ENCODE data around the gene GRIA3. TPM values are rescaled to one million over a fixed set of nuclear protein-coding genes. Genes with fewer than 3 reads are reported as not detected.

GRIA3 gene
- total RNA-seq, 2 donors from 2014 or later: 0.17 to 0.85 TPM

- Histone ChIP-seq H3K27me3 (no peaks in the 10 kb centered on the region), H3K9ac (ENCODE audit: low read depth in 2 of 2, low read length in 2 of 2) (no peak overlapping the region), H3K4me1 (no peaks in the 10 kb centered on the region), H3K36me3 (no peaks in the 10 kb centered on the region), H3K9me3 (no peaks in the 10 kb centered on the region), H3K4me3 (no peak overlapping the region), H3K27ac (no peak overlapping the region)
- TF ChIP-seq CTCF (IDR thresholded peaks at IDR 0.05): no peak
- intact Hi-C loops (cut with DNase I): no loop called here
- no peak for DNase-seq
Measured at GRCh38 chrX:123308658-123309057, 124.6 kb downstream of the GRIA3 start.

GRCh38 chrX:123310112-123310511, 126.0 kb downstream of the GRIA3 start:
- Histone ChIP-seq H3K4me1 (no peaks in the 10 kb centered on the region), H3K27me3 (no peaks in the 10 kb centered on the region), H3K9me3 (no peaks in the 10 kb centered on the region), H3K27ac (no peak overlapping the region), H3K36me3 (no peaks in the 10 kb centered on the region), H3K9ac (ENCODE audit: low read depth in 2 of 2, low read length in 2 of 2) (no peak overlapping the region), H3K4me3 (no peak overlapping the region)
- intact Hi-C loops (cut with DNase I): no loop called here
- no peak for DNase-seq
- no peak for TF ChIP-seq CTCF (IDR thresholded peaks at IDR 0.05)

GRCh38 chrX:123311486-123311885, 127.4 kb downstream of the GRIA3 start:
- intact Hi-C loops (cut with DNase I): no loop called here
- Histone ChIP-seq H3K9ac (ENCODE audit: low read depth in 2 of 2, low read length in 2 of 2) (no peak overlapping the region), H3K27me3 (no peaks in the 10 kb centered on the region), H3K9me3 (no peaks in the 10 kb centered on the region), H3K27ac (no peak overlapping the region), H3K4me3 (no peak overlapping the region), H3K4me1 (no peaks in the 10 kb centered on the region), H3K36me3 (no peaks in the 10 kb centered on the region)
- no peak for DNase-seq
- TF ChIP-seq CTCF (IDR thresholded peaks at IDR 0.05): no peak

GRCh38 chrX:123313486-123313885, 129.4 kb downstream of the GRIA3 start:
- Histone ChIP-seq H3K27me3 (no peaks in the 10 kb centered on the region), H3K9me3 (no peaks in the 10 kb centered on the region), H3K9ac (ENCODE audit: low read depth in 2 of 2, low read length in 2 of 2) (no peak overlapping the region), H3K27ac (no peak overlapping the region), H3K4me1 (no peaks in the 10 kb centered on the region), H3K4me3 (no peak overlapping the region), H3K36me3 (no peaks in the 10 kb centered on the region)
- intact Hi-C loops (cut with DNase I): no loop called here
- TF ChIP-seq CTCF (IDR thresholded peaks at IDR 0.05): no peak
- DNase-seq: no peak

GRCh38 chrX:123320622-123321021, 136.5 kb downstream of the GRIA3 start:
- DNase-seq: no peak
- intact Hi-C loops (cut with DNase I): no loop called here
- no peak for TF ChIP-seq CTCF (IDR thresholded peaks at IDR 0.05)
- Histone ChIP-seq H3K27me3 (no peaks in the 10 kb centered on the region), H3K4me3 (no peak overlapping the region), H3K27ac (no peak overlapping the region), H3K36me3 (no peaks in the 10 kb centered on the region), H3K9me3 (no peaks in the 10 kb centered on the region), H3K4me1 (no peaks in the 10 kb centered on the region), H3K9ac (ENCODE audit: low read depth in 2 of 2, low read length in 2 of 2) (no peak overlapping the region)

GRCh38 chrX:123322536-123322935, 138.5 kb downstream of the GRIA3 start:
- Histone ChIP-seq H3K4me1 (no peaks in the 10 kb centered on the region), H3K36me3 (no peaks in the 10 kb centered on the region), H3K27me3 (no peaks in the 10 kb centered on the region), H3K9ac (ENCODE audit: low read depth in 2 of 2, low read length in 2 of 2) (no peak overlapping the region), H3K9me3 (no peaks in the 10 kb centered on the region), H3K27ac (no peak overlapping the region), H3K4me3 (no peak overlapping the region)
- DNase-seq: no peak
- intact Hi-C loops (cut with DNase I): no loop called here
- no peak for TF ChIP-seq CTCF (IDR thresholded peaks at IDR 0.05)
